SW480 (cell line): ENCODE measurements around the gene ARFGEF3.

Source experiments
- DNase-seq: peaks from one replicate; pipeline ENCODE4 v3.0.0-alpha.2; 2016; ENCODE audit warnings: low spot score

Gene ARFGEF3

GRCh38 chr6:138272533-138273315 lies 111.0 kb downstream of the ARFGEF3 start:
- no peak for DNase-seq

GRCh38 chr6:138275976-138276375 lies 114.2 kb downstream of the ARFGEF3 start:
- no peak for DNase-seq

- no peak for DNase-seq
Measured at GRCh38 chr6:138277835-138278234, 116.1 kb downstream of the ARFGEF3 start.

GRCh38 chr6:138278326-138278725 lies 116.6 kb downstream of the ARFGEF3 start:
- DNase-seq, result no peak

- no peak for DNase-seq
Measured at GRCh38 chr6:138285800-138286199, 124.1 kb downstream of the ARFGEF3 start.

- no peak for DNase-seq
Measured at GRCh38 chr6:138286698-138287097, 125.0 kb downstream of the ARFGEF3 start.

GRCh38 chr6:138287144-138287955 lies 125.6 kb downstream of the ARFGEF3 start:
- DNase-seq, result peak; percentile 42

- DNase-seq, result peak; percentile 50
Measured at GRCh38 chr6:138288428-138289085, 126.8 kb downstream of the ARFGEF3 start.

GRCh38 chr6:138289739-138290138 lies 128.0 kb downstream of the ARFGEF3 start:
- DNase-seq, result peak; percentile 7

GRCh38 chr6:138290423-138290962 lies 128.8 kb downstream of the ARFGEF3 start:
- no peak for DNase-seq

GRCh38 chr6:138291036-138291848 lies 129.5 kb downstream of the ARFGEF3 start:
- no peak for DNase-seq

- no peak for DNase-seq
Measured at GRCh38 chr6:138291849-138292181, 130.1 kb downstream of the ARFGEF3 start.

GRCh38 chr6:138292482-138292881 lies 130.7 kb downstream of the ARFGEF3 start:
- no peak for DNase-seq

- DNase-seq, result no peak
Measured at GRCh38 chr6:138293428-138294395, 132.0 kb downstream of the ARFGEF3 start.

- no peak for DNase-seq
Measured at GRCh38 chr6:138296381-138296780, 134.6 kb downstream of the ARFGEF3 start.

- DNase-seq, result no peak
Measured at GRCh38 chr6:138296786-138297185, 135.0 kb downstream of the ARFGEF3 start.

GRCh38 chr6:138297761-138298298 lies 136.1 kb downstream of the ARFGEF3 start:
- no peak for DNase-seq

GRCh38 chr6:138300469-138300868 lies 138.7 kb downstream of the ARFGEF3 start:
- DNase-seq, result no peak

GRCh38 chr6:138302554-138302953 lies 140.8 kb downstream of the ARFGEF3 start:
- no peak for DNase-seq

GRCh38 chr6:138307352-138307751 lies 145.6 kb downstream of the ARFGEF3 start:
- no peak for DNase-seq
